ENCODE data around the gene TCF12.
"Not testable (repeated sequence)": the region's sequence is repeated elsewhere in the genome, so short reads cannot be mapped to it uniquely, and the experiment has no call there.

Gene TCF12

DNA sequence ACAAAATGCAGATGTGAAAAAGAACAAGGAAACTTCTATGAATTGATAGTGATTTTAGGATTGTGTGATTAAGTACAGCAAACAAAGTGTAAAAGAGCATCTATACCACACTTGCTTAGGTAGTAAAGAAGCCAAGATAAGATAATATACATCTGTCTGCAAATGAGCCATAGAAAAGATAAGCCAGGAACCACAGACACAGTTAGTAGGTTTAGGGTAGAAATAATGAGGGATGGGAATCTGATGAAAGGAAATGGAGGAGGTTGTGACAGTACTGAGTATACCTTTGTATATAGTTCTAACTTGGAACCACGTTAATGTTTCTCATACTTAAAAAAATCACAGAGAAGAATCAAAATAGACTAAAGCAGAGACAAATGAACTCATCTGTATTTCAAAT, 54.0 kb downstream of the TCF12 start:
- in situ Hi-C loops (cut with MboI; ENCODE audit: low sequenced_read_pairs) = no loop called here

DNA sequence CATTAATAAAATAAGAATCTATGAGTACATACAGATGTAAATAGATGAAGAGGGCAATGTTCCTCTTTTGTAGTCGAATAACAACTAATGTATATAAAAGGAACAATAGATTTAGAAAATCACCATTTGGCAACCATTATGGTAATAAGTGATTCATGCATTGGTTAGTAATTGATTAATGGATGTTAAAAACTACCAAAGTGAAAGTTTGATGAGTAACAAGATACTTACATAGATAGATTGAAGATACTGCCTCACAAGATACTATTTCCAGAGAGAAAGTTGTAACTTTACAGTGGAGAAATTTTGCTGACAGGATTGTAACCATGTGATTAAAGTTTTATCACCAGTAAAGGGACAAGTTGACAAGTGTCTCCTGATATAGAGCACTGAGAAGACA, 55.0 kb downstream of the TCF12 start:
- in situ Hi-C loops (cut with MboI; ENCODE audit: low sequenced_read_pairs) = no loop called here

DNA sequence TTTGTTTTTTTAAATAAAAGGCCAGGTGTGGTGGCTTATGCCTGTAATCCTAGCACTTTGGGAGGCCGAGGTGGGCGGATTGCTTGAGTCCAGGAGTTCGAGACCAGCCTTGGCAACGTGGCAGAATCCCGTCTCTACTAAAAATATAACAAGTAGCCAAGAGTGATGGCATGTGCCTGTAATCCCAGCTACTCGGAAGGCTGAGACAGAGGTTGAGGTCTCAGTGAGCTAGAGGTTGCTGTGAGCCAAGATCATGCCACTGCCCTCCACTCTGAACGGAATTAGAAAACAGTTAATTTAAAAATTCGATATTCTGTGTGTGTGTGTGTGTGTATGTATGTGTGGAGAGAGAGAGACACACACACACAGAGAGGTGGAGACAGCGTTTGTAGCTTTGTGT, 58.8 kb downstream of the TCF12 start:
- in situ Hi-C loops (cut with MboI; ENCODE audit: low sequenced_read_pairs) = no loop called here

DNA sequence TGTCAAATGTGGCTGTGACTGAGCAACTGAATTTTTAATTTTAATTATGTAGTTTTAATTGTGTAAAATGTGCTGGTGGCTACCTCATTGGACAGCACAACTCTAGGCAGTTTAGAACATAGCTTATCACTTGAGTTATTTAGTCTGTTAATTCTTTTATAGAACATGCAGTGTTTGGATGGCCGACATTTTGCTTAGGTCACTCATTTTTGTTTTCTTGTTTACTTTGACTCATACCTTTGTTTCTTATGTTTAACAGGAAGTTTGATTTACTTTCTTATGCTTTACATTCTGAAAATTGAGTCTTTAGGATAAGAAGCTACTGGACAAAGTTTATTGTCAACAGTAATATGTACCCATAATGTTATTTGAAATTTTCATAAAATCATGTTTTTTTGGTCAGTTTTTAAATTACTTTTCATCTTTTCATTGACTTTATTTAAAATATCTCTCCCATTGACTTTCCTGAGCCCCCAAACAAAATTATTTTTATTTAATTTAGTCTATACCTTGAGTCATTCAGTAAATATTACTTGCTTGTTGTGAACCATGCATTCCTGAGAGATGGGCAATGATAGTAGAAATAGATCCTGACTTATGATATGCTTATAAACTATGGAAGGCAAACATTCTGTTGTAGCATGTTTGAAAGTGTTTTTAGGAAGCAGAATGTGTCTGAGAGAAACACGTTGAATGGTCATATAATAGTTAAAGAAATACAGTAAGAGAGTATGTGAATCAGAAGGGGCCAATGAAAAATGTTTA, 60.6 kb downstream of the TCF12 start:
- in situ Hi-C loops (cut with MboI; ENCODE audit: low sequenced_read_pairs) = no loop called here

- in situ Hi-C loops (cut with MboI; ENCODE audit: low sequenced_read_pairs) = no loop called here
Measured at GRCh38 chr15:56980473-56980872, 62.0 kb downstream of the TCF12 start.

DNA sequence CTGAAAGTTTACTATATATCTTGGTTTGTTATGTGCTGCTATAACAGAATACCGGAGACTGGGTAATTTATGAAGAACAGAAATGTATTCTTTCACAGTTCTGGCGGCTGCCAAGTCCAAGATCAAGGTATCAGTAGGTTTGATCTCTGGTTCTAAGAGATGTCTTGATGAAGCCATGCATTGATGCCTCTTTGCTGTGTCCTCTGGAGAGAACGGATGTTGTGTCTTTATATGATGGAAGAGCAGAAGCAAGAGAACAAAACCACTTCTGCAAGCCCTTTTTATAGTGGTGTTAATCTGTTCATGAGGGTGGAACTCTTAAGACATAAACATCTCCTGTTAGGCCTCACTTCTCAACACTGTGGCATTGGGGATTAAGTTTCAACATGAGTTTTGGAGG, 62.7 kb downstream of the TCF12 start:
- in situ Hi-C loops (cut with MboI; ENCODE audit: low sequenced_read_pairs) = no loop called here

DNA sequence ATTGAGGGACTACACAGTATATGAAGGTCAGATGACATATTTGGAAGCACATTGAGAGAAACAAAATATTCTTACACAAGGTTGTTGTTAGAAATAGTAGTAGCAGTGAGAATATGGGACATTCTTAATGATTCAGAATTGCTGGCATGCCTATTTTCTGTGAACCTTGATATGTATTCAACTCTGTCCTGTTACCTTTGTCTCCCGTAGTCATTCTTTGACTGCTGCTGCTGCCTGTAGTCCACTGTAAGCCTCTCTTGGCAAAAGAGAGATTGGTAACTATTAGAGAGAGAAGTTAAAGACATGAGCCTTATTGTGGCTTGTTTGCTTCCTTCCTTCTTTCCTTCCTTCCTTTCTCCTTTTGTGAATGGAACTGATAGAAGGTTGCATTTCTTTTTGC, 64.5 kb downstream of the TCF12 start:
- in situ Hi-C loops (cut with MboI; ENCODE audit: low sequenced_read_pairs) = no loop called here

- in situ Hi-C loops (cut with MboI; ENCODE audit: low sequenced_read_pairs) = no loop called here
Measured at GRCh38 chr15:56984681-56985481, 66.4 kb downstream of the TCF12 start.

DNA sequence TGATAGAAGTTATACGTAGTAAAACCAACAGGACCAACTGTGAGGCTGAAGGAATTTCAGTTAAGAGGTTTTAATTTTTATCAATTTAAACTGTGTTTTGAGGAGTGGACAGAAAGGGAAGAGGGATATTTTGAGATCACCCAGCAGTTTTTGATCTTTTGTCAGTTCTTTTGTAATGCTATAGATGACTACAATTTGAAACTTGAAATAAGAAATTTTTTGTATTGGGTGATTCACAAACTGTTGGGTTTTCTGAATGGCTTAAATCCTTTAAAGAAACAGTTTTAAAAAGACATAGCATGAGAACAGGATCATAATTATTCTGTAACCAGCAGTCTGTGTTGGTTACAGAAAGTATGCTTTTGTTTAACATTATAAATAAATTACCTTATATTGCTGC, 67.4 kb downstream of the TCF12 start:
- in situ Hi-C loops (cut with MboI; ENCODE audit: low sequenced_read_pairs) = no loop called here

- in situ Hi-C loops (cut with MboI; ENCODE audit: low sequenced_read_pairs) = no loop called here
Measured at GRCh38 chr15:56987286-56987685, 68.8 kb downstream of the TCF12 start.

DNA sequence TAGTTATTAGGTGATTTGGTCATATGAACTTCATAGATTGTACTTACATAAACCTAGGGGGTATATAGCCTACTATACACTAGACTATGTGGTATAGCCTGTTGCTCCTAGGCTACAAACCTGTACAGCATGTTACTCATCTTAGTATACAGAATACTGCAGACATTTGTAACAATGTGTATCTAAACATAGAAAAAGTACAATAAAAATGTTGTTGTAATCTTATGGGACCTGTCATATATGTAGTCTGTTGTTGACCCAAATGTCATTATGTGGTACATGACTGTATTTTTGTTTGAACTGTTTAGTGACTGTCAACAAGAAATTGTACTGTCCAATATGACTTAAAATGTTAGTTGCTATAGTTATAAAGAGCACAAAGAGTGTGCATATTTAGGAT, 69.8 kb downstream of the TCF12 start:
- in situ Hi-C loops (cut with MboI; ENCODE audit: low sequenced_read_pairs) = no loop called here

DNA sequence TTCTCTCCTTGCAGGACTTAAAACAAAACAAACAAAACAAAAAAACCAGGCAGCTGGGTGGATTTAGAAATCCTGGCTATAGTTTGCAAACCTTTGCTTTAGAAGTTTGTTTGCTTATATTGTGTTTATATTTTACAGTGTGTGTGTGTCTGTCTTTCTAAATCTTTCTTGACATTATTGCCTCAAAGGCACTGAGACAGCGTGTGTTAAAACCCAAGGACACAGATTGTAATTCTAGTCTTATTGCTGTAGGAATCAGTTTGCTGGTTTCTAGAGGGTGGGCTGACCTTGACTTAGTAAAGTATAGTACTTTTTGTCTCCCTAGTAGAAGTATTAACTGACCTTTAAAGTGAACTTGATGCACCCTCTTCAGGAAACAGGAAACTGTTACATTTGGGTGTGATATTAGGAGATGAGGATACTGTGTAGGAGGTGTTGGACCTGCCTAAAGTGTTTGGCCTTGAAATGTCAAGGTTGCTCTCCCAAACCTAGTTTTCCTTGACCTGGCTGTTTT, 71.0 kb downstream of the TCF12 start:
- in situ Hi-C loops (cut with MboI; ENCODE audit: low sequenced_read_pairs) = no loop called here

DNA sequence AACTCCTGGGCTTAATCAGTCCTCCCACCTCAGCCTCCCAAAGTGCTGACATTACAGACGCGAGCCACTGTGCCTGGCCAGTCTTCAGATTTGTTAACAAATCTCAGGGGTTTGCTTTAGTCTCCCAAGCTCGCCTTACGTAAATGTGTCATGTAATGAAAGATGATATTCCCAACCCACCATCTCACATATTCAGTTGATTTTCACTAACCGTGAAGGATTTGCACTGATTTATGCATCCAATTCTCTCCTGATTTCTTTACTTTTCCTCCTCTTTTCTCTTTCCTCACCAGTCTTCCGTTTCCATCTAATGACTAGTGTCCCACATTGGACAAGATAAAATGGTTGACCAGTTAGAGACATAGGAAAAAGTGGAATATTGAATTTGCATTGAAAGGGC, 72.6 kb downstream of the TCF12 start:
- in situ Hi-C loops (cut with MboI; ENCODE audit: low sequenced_read_pairs) = no loop called here

DNA sequence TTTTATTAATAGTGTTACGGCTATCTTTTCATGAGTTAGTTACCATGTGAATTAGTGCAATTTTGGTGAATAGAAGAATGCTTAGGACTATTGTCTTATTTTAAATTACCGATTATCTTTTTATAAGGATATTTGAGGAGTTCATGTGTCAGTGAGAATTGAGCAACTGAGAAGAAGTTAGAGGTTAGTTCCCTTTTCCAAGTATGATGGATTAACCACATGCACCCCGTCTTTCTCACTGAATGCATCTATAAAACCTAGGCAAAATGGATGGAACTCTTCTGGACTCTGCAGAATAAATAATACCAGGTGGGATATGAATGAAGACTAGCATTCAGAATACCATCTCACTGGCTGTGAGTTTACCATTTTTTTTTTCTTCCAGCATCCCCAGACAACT, 74.3 kb downstream of the TCF12 start:
- in situ Hi-C loops (cut with MboI; ENCODE audit: low sequenced_read_pairs) = no loop called here

- in situ Hi-C loops (cut with MboI; ENCODE audit: low sequenced_read_pairs) = no loop called here
Measured at GRCh38 chr15:56994280-56994679, 75.8 kb downstream of the TCF12 start.

DNA sequence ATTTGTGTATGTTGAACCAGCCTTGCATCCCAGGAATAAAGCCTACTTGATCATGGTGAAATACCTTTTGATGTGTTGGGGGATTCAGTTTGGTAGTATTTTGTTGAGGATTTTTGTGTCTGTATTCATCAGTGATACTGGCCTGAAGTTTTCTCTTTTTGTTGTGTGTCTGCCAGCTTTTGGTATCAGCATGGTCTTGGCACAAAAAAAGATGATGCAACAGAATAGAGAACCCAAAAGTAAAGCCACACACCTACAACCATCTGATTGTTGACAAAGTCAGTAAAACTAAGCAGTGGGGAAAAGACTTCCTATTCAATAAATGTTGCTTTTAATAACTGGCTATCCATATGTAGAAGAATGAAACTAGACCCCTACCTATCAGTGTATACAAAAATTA, 77.6 kb downstream of the TCF12 start:
- in situ Hi-C loops (cut with MboI; ENCODE audit: low sequenced_read_pairs) = no loop called here

- in situ Hi-C loops (cut with MboI; ENCODE audit: low sequenced_read_pairs) = no loop called here
Measured at GRCh38 chr15:56996746-56997470, 78.5 kb downstream of the TCF12 start.

GRCh38 chr15:57003418-57003817, 85.0 kb downstream of the TCF12 start:
- in situ Hi-C loops (cut with MboI; ENCODE audit: low sequenced_read_pairs) = no loop called here

GRCh38 chr15:57005244-57005643, 86.8 kb downstream of the TCF12 start:
- in situ Hi-C loops (cut with MboI; ENCODE audit: low sequenced_read_pairs) = no loop called here

DNA sequence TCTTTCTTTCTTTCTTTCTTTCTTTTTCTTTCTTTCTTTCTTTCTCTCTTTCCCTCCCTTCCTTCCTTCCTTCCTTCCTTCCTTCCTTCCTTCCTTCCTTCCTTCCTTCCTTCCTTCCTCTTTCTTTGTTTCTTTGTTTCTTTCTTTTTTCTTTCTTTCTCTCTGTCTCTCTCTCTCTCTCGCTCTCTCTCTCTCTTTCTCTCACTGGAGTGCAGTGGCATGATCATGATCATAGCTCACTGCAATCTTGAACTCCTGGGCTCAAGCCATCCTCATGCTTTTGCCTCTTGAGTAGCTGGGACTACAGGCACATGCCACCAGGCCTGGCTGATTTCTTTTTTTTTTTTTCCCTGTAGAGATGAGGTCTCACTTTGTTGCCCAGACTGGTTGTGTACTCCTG, 89.4 kb downstream of the TCF12 start:
- in situ Hi-C loops (cut with MboI; ENCODE audit: low sequenced_read_pairs) = not testable (repeated sequence)

DNA sequence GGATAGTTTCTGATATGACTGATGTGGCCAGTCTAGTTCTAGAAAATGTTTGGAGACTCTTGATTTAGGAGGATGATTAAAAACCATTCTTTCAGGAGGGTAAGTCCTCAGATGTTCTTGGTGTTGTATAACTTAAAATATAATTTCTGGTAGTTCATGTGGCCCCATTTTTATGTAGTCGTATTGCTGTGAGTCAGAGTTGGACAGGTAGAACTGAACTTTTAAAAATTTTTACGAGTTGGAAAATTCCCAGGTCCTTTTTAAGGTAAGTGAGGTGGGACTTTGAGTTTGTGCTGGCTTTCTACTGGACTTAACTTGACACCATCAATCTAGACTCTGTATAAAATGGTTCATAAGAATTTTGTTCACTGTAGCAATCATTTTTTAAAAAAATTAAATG, 92.3 kb downstream of the TCF12 start:
- in situ Hi-C loops (cut with MboI; ENCODE audit: low sequenced_read_pairs) = no loop called here

GRCh38 chr15:57012556-57012955, 94.1 kb downstream of the TCF12 start:
- in situ Hi-C loops (cut with MboI; ENCODE audit: low sequenced_read_pairs) = no loop called here

Data from hTERT RPE-1 (cell line).